Panc1 (cell line): Measurements from ENCODE around the gene MCM6. TPM values are rescaled to one million over a fixed set of nuclear protein-coding genes. Genes with fewer than 3 reads are reported as not detected.
"Not testable (repeated sequence)": the region's sequence is repeated elsewhere in the genome, so short reads cannot be mapped to it uniquely, and the experiment has no call there.

Experiments
- ATAC-seq: fragments of 200-7000 bp; cut with Tn5 transposase; 2 replicates; pipeline ENCODE4 v1.9.1; 2020; ENCODE audit warnings: mild to moderate bottlenecking, moderate library complexity
- BruUV-seq: library from RNA; stranded (reverse); fragments of 400-500 nt; replicated peaks from 2 replicates; lab custom pipeline; 2021; lab: Mats Ljungman, UMichigan
- CTCF ChIA-PET: fragments of 300-600 bp; sonication (Branson Sonifier 250); formaldehyde crosslinking; loops from one replicate; lab custom pipeline; 2022; ENCODE audit warnings: antibody characterized with exemption; lab: Charles Lee
- POLR2A ChIA-PET: fragments of 300-600 bp; sonication (Branson Sonifier 250); formaldehyde crosslinking; loops from one replicate; lab custom pipeline; 2022; ENCODE audit warnings: antibody characterized with exemption; lab: Charles Lee
- DNase-seq: peaks from one replicate; pipeline ENCODE4 v3.0.0-alpha.2; 2010; ENCODE audit warnings: low read depth, low spot score
- H3K27ac ChIP-seq: 2 replicates; pipeline ENCODE4 v1.5.1; 2011; ENCODE audit warnings: mild to moderate bottlenecking, low read length, inconsistent platforms
- H3K27me3 ChIP-seq: fragments of 200-500 bp; sonication (Bioruptor generic); 2 replicates; pipeline ENCODE4 v1.6.0; 2014; ENCODE audit warnings: low read length, inconsistent platforms; ENCODE audit not compliant: control insufficient read depth, insufficient read depth
- H3K36me3 ChIP-seq: fragments of 200-500 bp; sonication (Bioruptor generic); 2 replicates; pipeline ENCODE4 v1.5.1; 2014; ENCODE audit warnings: inconsistent platforms, mild to moderate bottlenecking, low read length, moderate library complexity; ENCODE audit not compliant: control insufficient read depth, insufficient read depth
- H3K4me1 ChIP-seq: 2 replicates; pipeline ENCODE4 v1.5.1; 2011; ENCODE audit warnings: inconsistent platforms, mild to moderate bottlenecking, low read length, moderate library complexity; ENCODE audit not compliant: control insufficient read depth, insufficient read depth
- H3K4me3 ChIP-seq, 2 experiments: 2 replicates each; pipeline ENCODE4 v1.5.1; 2011 to 2012; ENCODE audit warnings: low read depth in 2 of 2, low read length in 2 of 2, mild to moderate bottlenecking in 2 of 2, inconsistent platforms in 1 of 2, moderate library complexity in 1 of 2
- H3K9me3 ChIP-seq: fragments of 200-500 bp; sonication (Bioruptor generic); 2 replicates; pipeline ENCODE4 v1.5.1; 2014; ENCODE audit warnings: low read depth, mild to moderate bottlenecking, inconsistent platforms, low read length, moderate library complexity; ENCODE audit not compliant: control insufficient read depth, insufficient read depth
- POLR2AphosphoS5 ChIP-seq: IDR thresholded peaks from 2 replicates; pipeline ENCODE4 v1.6.1; 2012; ENCODE audit warnings: mild to moderate bottlenecking, low read depth, low read length, moderate library complexity
- SIN3A ChIP-seq: IDR thresholded peaks from 2 replicates; pipeline ENCODE4 v1.6.1; 2012; ENCODE audit warnings: low read depth, mild to moderate bottlenecking, low read length, moderate library complexity, borderline replicate concordance; ENCODE audit not compliant: insufficient read depth
- TCF7L2 ChIP-seq: IDR thresholded peaks from 2 replicates; pipeline ENCODE4 v1.6.1; 2011; ENCODE audit warnings: mild to moderate bottlenecking, low read depth, low read length, inconsistent platforms
- in situ Hi-C: cut with HindIII; loops from 2 replicates; pipeline ENCODE4 v1.10.0; 2016; ENCODE audit warnings: low sequenced_read_pairs, low pct_unique_long_range_greater_than_20kb
- intact Hi-C: fragments of 100-400 bp; cut with micrococcal nuclease; formaldehyde crosslinking; loops from one replicate; pipeline ENCODE4 v1.10.0; 2022; ENCODE audit not compliant: unreplicated experiment
- total RNA-seq: library from RNA; stranded (reverse); gene quantifications from one replicate; pipeline ENCODE4 v1.2.1, GENCODE V29; 2021; ENCODE audit not compliant: unreplicated experiment
- TF ChIP-seq, protein P1 (sequence below): fragments of 450-650 bp; IDR thresholded peaks from 2 replicates; pipeline ENCODE4 v1.5.1; 2017; ENCODE audit warnings: mild to moderate bottlenecking
- TF ChIP-seq, protein P2 (sequence below), 2 experiments: IDR thresholded peaks; 2 replicates each; pipeline ENCODE4 v1.6.1; 2011 to 2012; ENCODE audit warnings: low read depth in 2 of 2, control low read depth in 1 of 2, low read length in 1 of 2, mild to moderate bottlenecking in 1 of 2, moderate library complexity in 1 of 2; ENCODE audit not compliant: insufficient read depth in 1 of 2

MCM6 gene
- total RNA-seq, 1 experiment from 2014 or later: 54.3 TPM

DNA sequence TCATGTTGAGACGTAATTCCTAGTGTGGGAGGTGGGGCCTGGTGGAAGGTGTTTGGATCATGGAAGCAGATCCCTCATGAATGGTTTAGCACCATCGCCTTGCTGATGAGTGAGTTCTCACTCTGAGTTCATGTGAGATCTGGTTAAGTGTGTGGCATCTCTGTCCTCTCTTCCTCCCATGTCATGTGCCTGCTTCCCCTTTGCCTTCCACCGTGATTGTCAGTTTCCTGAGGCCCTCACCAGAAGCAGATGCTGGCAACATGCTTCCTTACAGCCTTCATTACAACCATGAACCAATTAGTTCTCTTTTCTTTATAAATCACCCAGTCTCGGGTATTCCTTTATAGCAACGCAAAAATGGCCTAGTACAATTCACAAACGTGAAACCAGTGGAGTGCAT, 14.6 kb upstream of the MCM6 start:
- no TSS peak for BruUV-seq
- ATAC-seq: no peak
- ChIA-PET CTCF (no interaction called here), POLR2A (no interaction called here)
- no peak for TF ChIP-seq SIN3A
- TF ChIP-seq, protein P1, sequence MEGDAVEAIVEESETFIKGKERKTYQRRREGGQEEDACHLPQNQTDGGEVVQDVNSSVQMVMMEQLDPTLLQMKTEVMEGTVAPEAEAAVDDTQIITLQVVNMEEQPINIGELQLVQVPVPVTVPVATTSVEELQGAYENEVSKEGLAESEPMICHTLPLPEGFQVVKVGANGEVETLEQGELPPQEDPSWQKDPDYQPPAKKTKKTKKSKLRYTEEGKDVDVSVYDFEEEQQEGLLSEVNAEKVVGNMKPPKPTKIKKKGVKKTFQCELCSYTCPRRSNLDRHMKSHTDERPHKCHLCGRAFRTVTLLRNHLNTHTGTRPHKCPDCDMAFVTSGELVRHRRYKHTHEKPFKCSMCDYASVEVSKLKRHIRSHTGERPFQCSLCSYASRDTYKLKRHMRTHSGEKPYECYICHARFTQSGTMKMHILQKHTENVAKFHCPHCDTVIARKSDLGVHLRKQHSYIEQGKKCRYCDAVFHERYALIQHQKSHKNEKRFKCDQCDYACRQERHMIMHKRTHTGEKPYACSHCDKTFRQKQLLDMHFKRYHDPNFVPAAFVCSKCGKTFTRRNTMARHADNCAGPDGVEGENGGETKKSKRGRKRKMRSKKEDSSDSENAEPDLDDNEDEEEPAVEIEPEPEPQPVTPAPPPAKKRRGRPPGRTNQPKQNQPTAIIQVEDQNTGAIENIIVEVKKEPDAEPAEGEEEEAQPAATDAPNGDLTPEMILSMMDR: no peak
- no peak for TF ChIP-seq TCF7L2
- TF ChIP-seq POLR2AphosphoS5: no peak
- TF ChIP-seq, protein P2, sequence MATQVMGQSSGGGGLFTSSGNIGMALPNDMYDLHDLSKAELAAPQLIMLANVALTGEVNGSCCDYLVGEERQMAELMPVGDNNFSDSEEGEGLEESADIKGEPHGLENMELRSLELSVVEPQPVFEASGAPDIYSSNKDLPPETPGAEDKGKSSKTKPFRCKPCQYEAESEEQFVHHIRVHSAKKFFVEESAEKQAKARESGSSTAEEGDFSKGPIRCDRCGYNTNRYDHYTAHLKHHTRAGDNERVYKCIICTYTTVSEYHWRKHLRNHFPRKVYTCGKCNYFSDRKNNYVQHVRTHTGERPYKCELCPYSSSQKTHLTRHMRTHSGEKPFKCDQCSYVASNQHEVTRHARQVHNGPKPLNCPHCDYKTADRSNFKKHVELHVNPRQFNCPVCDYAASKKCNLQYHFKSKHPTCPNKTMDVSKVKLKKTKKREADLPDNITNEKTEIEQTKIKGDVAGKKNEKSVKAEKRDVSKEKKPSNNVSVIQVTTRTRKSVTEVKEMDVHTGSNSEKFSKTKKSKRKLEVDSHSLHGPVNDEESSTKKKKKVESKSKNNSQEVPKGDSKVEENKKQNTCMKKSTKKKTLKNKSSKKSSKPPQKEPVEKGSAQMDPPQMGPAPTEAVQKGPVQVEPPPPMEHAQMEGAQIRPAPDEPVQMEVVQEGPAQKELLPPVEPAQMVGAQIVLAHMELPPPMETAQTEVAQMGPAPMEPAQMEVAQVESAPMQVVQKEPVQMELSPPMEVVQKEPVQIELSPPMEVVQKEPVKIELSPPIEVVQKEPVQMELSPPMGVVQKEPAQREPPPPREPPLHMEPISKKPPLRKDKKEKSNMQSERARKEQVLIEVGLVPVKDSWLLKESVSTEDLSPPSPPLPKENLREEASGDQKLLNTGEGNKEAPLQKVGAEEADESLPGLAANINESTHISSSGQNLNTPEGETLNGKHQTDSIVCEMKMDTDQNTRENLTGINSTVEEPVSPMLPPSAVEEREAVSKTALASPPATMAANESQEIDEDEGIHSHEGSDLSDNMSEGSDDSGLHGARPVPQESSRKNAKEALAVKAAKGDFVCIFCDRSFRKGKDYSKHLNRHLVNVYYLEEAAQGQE (IDR thresholded peaks at IDR 0.05; ENCODE audit: insufficient read depth in 1 of 2, low read depth in 2 of 2, low read length in 1 of 2): no peak
- no peak overlapping the region for H3K4me3 ChIP-seq
- no peaks in the 10 kb centered on the region for H3K36me3 ChIP-seq
- in situ Hi-C loops (no loop called here), intact Hi-C loops (no loop called here)
- DNase-seq: no peak
- H3K4me1 ChIP-seq: no peaks in the 10 kb centered on the region
- H3K9me3 ChIP-seq: no peaks in the 10 kb centered on the region
- H3K27ac ChIP-seq: no peak overlapping the region
- no peaks in the 10 kb centered on the region for H3K27me3 ChIP-seq

DNA sequence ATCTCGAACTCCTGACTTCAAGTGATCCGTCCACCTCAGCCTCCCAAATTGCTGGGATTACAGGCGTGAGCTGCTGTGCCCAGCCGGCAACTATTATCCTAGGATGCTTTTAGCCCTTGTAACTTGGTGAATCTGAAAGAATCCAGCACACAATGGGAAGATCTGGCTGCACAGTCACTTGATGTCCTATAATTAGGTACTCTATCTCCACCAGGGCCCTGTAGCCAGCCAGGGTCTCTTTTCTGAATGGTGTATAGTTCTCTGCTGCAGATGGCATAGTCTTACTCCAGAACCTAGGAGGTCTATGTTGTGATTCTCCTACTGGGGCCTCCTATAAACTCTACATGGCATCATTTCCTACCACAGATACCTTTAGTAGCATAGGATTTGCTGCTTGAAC, 13.9 kb upstream of the MCM6 start:
- Histone ChIP-seq H3K36me3 (no peaks in the 10 kb centered on the region), H3K4me3 (no peak overlapping the region), H3K27ac (no peak overlapping the region), H3K27me3 (no peaks in the 10 kb centered on the region), H3K4me1 (no peaks in the 10 kb centered on the region), H3K9me3 (no peaks in the 10 kb centered on the region)
- BruUV-seq: no TSS peak
- CTCF ChIA-PET: no interaction called here
- DNase-seq (no peak), ATAC-seq (no peak)
- POLR2A ChIA-PET: interaction anchor here (0.6 kb wide), 1 partner anchor 493 kb away, joined by 4 read pairs; no protein-coding TSS in a partner anchor
- in situ Hi-C loops: no loop called here
- intact Hi-C loops: no loop called here
- no peak for TF ChIP-seq SIN3A
- TF ChIP-seq TCF7L2: no peak
- TF ChIP-seq POLR2AphosphoS5: no peak
- TF ChIP-seq, protein P1: no peak
- TF ChIP-seq, protein P2 (IDR thresholded peaks at IDR 0.05; ENCODE audit: insufficient read depth in 1 of 2, low read depth in 2 of 2, low read length in 1 of 2): no peak

DNA sequence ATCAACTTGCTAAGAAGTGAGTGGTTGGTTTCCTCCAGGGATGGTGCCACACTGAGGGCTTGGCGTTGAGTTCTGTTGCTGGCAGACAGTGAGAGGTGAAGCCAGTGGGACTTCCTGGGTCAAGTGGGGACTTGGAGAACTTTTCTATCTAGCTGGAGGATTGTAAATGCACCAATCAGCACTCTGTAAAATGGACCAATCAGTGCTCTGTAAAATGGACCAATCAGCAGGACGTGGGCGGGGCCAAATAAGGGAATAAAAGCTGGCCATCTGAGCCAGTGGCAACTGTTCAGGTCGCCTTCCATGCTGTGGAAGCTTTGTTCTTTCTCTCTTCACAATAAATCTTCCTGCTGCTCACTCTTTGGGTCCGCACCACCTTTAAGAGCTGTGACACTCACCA, 12.3 kb upstream of the MCM6 start:
- H3K36me3 ChIP-seq, ATAC-seq, DNase-seq, BruUV-seq, in situ Hi-C loops, H3K27ac ChIP-seq, H3K9me3 ChIP-seq, H3K27me3 ChIP-seq, CTCF ChIA-PET, intact Hi-C loops, H3K4me3 ChIP-seq, POLR2A ChIA-PET, H3K4me1 ChIP-seq: not testable (repeated sequence)
